Transverse colon (tissue), 4 donors: ENCODE data around the gene SHCBP1L. TPM values are rescaled to one million over a fixed set of nuclear protein-coding genes. Genes with fewer than 3 reads are reported as not detected.
"Not testable (repeated sequence)": the region's sequence is repeated elsewhere in the genome, so short reads cannot be mapped to it uniquely, and the experiment has no call there.

ENCODE experiments used
- DNase-seq: peaks from one replicate; pipeline ENCODE4 v3.0.0-alpha.2; 2019
- H3K27ac ChIP-seq, 4 donors: fragments of 200-600 bp; sonication (generic); 2 replicates each; pipeline ENCODE4 v1.5.1; 2016 to 2018; ENCODE audit warnings: inconsistent platforms in 4 of 4
- H3K27me3 ChIP-seq: fragments of 200-600 bp; sonication (generic); 2 replicates; pipeline ENCODE4 v1.5.1; 2017; ENCODE audit warnings: inconsistent platforms
- H3K36me3 ChIP-seq, 4 donors: fragments of 200-600 bp; sonication (generic); 2 replicates each; pipeline ENCODE4 v1.5.1; 2017 to 2019; ENCODE audit warnings: inconsistent platforms in 4 of 4
- H3K4me1 ChIP-seq, 4 donors: fragments of 200-600 bp; sonication (generic); 2 replicates each; pipeline ENCODE4 v1.5.1; 2017 to 2020; ENCODE audit warnings: inconsistent platforms in 4 of 4
- H3K4me3 ChIP-seq, 4 donors: fragments of 200-600 bp; sonication (generic); 1 replicate in 1 of 4; 2 replicates in 3 of 4; pipeline versions ENCODE4 v1.5.1 to v1.6.1; 2017 to 2019; ENCODE audit warnings: inconsistent platforms in 4 of 4
- H3K9me3 ChIP-seq, 2 donors: fragments of 200-600 bp; sonication (generic); 2 replicates each; pipeline ENCODE4 v1.5.1; 2017 to 2019; ENCODE audit warnings: inconsistent platforms in 2 of 2
- CTCF ChIP-seq, 5 experiments: fragments of 200-600 bp in 3 of 5; fragments of 450-650 bp in 2 of 5; sonication (generic) in 3 of 5; IDR thresholded peaks; 1 replicate in 2 of 5; 2 replicates in 3 of 5; pipeline ENCODE4 v1.5.1; 2016 to 2017; ENCODE audit warnings: antibody characterized with exemption in 5 of 5, inconsistent platforms in 3 of 5, mild to moderate bottlenecking in 2 of 5, moderate library complexity in 1 of 5
- EP300 ChIP-seq: sonication (generic); formaldehyde crosslinking; IDR thresholded peaks from one replicate; pipeline ENCODE4 v1.6.1; 2017; ENCODE audit warnings: antibody characterized with exemption, low read depth
- POLR2A ChIP-seq: fragments of 450-650 bp; IDR thresholded peaks from one replicate; pipeline ENCODE4 v1.6.1; 2016; ENCODE audit warnings: antibody characterized with exemption, mild to moderate bottlenecking, moderate library complexity
- POLR2AphosphoS5 ChIP-seq, 3 donors: sonication (generic); formaldehyde crosslinking; IDR thresholded peaks; one replicate each; pipeline ENCODE4 v1.6.1; 2016; ENCODE audit warnings: antibody characterized with exemption in 3 of 3
- WGBS, 2 donors: methylation state at CpG; one replicate each; pipeline ENCODE4 v1.1.5; 2018; ENCODE audit warnings: low coverage in 1 of 2; 5-methylcytosine and 5-hydroxymethylcytosine counted together
- in situ Hi-C, 4 donors: fragments of 200-750 bp; cut with MboI; loops; one replicate each; pipeline versions ENCODE4 v1.15.0 to v1.15.1; 2017; ENCODE audit warnings: low sequenced_read_pairs in 3 of 4, low pct_ligation_motif_present in 1 of 4, low pct_unique_long_range_greater_than_20kb in 1 of 4
- intact Hi-C: fragments of 100-400 bp; cut with DNase I; formaldehyde crosslinking; loops from one replicate; pipeline ENCODE4 v1.15.1; 2023; ENCODE audit warnings: low total_unique reads
- total RNA-seq, 4 donors: library from RNA; depleted of rRNA; stranded (reverse); fragments of >200 nt; gene quantifications; one replicate each; pipeline ENCODE4 v1.1.0, GENCODE V29; 2016

SHCBP1L gene
- total RNA-seq, 4 donors from 2014 or later, result not detected

GRCh38 chr1:182905321-182905720, 47.6 kb downstream of the SHCBP1L start:
- in situ Hi-C loops (no loop called here), intact Hi-C loops (no loop called here)
- no peaks in the 10 kb centered on the region for H3K36me3 ChIP-seq
- no peaks in the 10 kb centered on the region for H3K4me1 ChIP-seq
- WGBS, 2 donors, result 90 to 100% methylated on average over 2 of the region's 2 CpGs
- no peak overlapping the region for H3K4me3 ChIP-seq
- H3K27ac ChIP-seq, result no peak overlapping the region
- H3K9me3 ChIP-seq, result no peaks in the 10 kb centered on the region
- DNase-seq, result no peak
- no peaks in the 10 kb centered on the region for H3K27me3 ChIP-seq
- no peak for TF ChIP-seq CTCF (IDR thresholded peaks at IDR 0.05)
- no peak for TF ChIP-seq POLR2A
- TF ChIP-seq POLR2AphosphoS5 (IDR thresholded peaks at IDR 0.05), result no peak
- no peak for TF ChIP-seq EP300

- H3K4me3 ChIP-seq, DNase-seq, H3K9me3 ChIP-seq, H3K27me3 ChIP-seq, H3K27ac ChIP-seq, in situ Hi-C loops, intact Hi-C loops, H3K36me3 ChIP-seq, H3K4me1 ChIP-seq: not testable (repeated sequence)
- 82 to 87% methylated on average over 3 to 5 of the region's 5 CpGs for WGBS, 2 donors
These were observed 51.0 kb downstream of the SHCBP1L start for GRCh38 chr1:182901946-182902345.

- DNase-seq, result no peak
- Histone ChIP-seq H3K4me1 (no peaks in the 10 kb centered on the region), H3K27ac (no peak overlapping the region), H3K27me3 (no peaks in the 10 kb centered on the region), H3K4me3 (no peak overlapping the region), H3K36me3 (no peaks in the 10 kb centered on the region), H3K9me3 (no peaks in the 10 kb centered on the region)
- WGBS, 2 donors, result 63 to 78% methylated on average over 2 of the region's 2 CpGs
- in situ Hi-C loops (no loop called here), intact Hi-C loops (no loop called here)
- TF ChIP-seq POLR2A, result no peak
- no peak for TF ChIP-seq EP300
- no peak for TF ChIP-seq CTCF (IDR thresholded peaks at IDR 0.05)
- no peak for TF ChIP-seq POLR2AphosphoS5 (IDR thresholded peaks at IDR 0.05)
These were observed 55.3 kb downstream of the SHCBP1L start for GRCh38 chr1:182897696-182898095.

- 67 to 88% methylated on average over 1 to 9 of the region's 9 CpGs for WGBS, 2 donors
- H3K9me3 ChIP-seq, result no peaks in the 10 kb centered on the region
- no peak overlapping the region for H3K4me3 ChIP-seq
- no peak overlapping the region for H3K27ac ChIP-seq
- intact Hi-C loops (no loop called here), in situ Hi-C loops (no loop called here)
- no peak for DNase-seq
- H3K36me3 ChIP-seq, result peaks cover 0 to 24% (median 6%) of the 10 kb centered on the region in 4 donors
- no peak for TF ChIP-seq POLR2AphosphoS5 (IDR thresholded peaks at IDR 0.05)
- no peak for TF ChIP-seq EP300
- TF ChIP-seq POLR2A, result no peak
- TF ChIP-seq CTCF (IDR thresholded peaks at IDR 0.05), result no peak
- no peaks in the 10 kb centered on the region for H3K27me3 ChIP-seq
- no peaks in the 10 kb centered on the region for H3K4me1 ChIP-seq
These were observed 61.9 kb downstream of the SHCBP1L start for GRCh38 chr1:182890927-182891610.

- no peaks in the 10 kb centered on the region for H3K27me3 ChIP-seq
- in situ Hi-C loops (no loop called here), intact Hi-C loops (no loop called here)
- H3K9me3 ChIP-seq, result no peaks in the 10 kb centered on the region
- TF ChIP-seq POLR2AphosphoS5 (IDR thresholded peaks at IDR 0.05), result no peak
- TF ChIP-seq CTCF (IDR thresholded peaks at IDR 0.05), result no peak
- no peak for TF ChIP-seq EP300
- no peak for TF ChIP-seq POLR2A
- no peak for DNase-seq
- H3K4me3 ChIP-seq, result no peak overlapping the region
- no peak overlapping the region for H3K27ac ChIP-seq
- 65 to 71% methylated on average over 5 to 6 of the region's 6 CpGs for WGBS, 2 donors
- H3K4me1 ChIP-seq, result no peaks in the 10 kb centered on the region
- peaks cover 0 to 35% (median 11%) of the 10 kb centered on the region in 4 donors for H3K36me3 ChIP-seq
These were observed 63.0 kb downstream of the SHCBP1L start for GRCh38 chr1:182889997-182890396.
